ENCODE measurements around the gene TRANK1. TPM values are rescaled to one million over a fixed set of nuclear protein-coding genes. Genes with fewer than 3 reads are reported as not detected.
A peak's percentile ranks its signal among the peaks of the same experiment; 100 is the strongest.

TRANK1 gene
- total RNA-seq, 1 donor: 43.9 TPM

- no peak for DNase-seq (ENCODE audit: low read depth in 2 of 3, low spot score in 2 of 3)
Measured at GRCh38 chr3:36813305-36813704, 131.5 kb downstream of the TRANK1 start.

- no peak for DNase-seq (ENCODE audit: low read depth in 2 of 3, low spot score in 2 of 3)
Measured at GRCh38 chr3:36812240-36812639, 132.6 kb downstream of the TRANK1 start.

GRCh38 chr3:36811768-36812167, 133.1 kb downstream of the TRANK1 start:
- DNase-seq (ENCODE audit: low read depth in 2 of 3, low spot score in 2 of 3): no peak

GRCh38 chr3:36804295-36805055, 140.4 kb downstream of the TRANK1 start:
- DNase-seq (ENCODE audit: low read depth in 2 of 3, low spot score in 2 of 3): no peak

GRCh38 chr3:36803091-36803791, 141.6 kb downstream of the TRANK1 start:
- no peak for DNase-seq (ENCODE audit: low read depth in 2 of 3, low spot score in 2 of 3)

- DNase-seq (ENCODE audit: low read depth in 2 of 3, low spot score in 2 of 3): no peak
Measured at GRCh38 chr3:36800533-36801116, 144.2 kb downstream of the TRANK1 start.

- no peak for DNase-seq (ENCODE audit: low read depth in 2 of 3, low spot score in 2 of 3)
Measured at GRCh38 chr3:36796881-36797280, 148.0 kb downstream of the TRANK1 start.

GRCh38 chr3:36796161-36796560, 148.7 kb downstream of the TRANK1 start:
- DNase-seq (ENCODE audit: low read depth in 2 of 3, low spot score in 2 of 3): no peak

GRCh38 chr3:36795622-36796021, 149.2 kb downstream of the TRANK1 start:
- DNase-seq (ENCODE audit: low read depth in 2 of 3, low spot score in 2 of 3): no peak

GRCh38 chr3:36792342-36792741, 152.5 kb downstream of the TRANK1 start:
- peak in 2 of 3 donors; percentile 11 to 33 for DNase-seq (ENCODE audit: low read depth in 2 of 3, low spot score in 2 of 3)

GRCh38 chr3:36790765-36791164, 154.1 kb downstream of the TRANK1 start:
- DNase-seq (ENCODE audit: low read depth in 2 of 3, low spot score in 2 of 3): no peak

- DNase-seq (ENCODE audit: low read depth in 2 of 3, low spot score in 2 of 3): peak in 1 of 3 donors; percentile 9
Measured at GRCh38 chr3:36786921-36787890, 157.6 kb downstream of the TRANK1 start.

- no peak for DNase-seq (ENCODE audit: low read depth in 2 of 3, low spot score in 2 of 3)
Measured at GRCh38 chr3:36784138-36784635, 160.7 kb downstream of the TRANK1 start.

GRCh38 chr3:36777424-36778218, 167.2 kb downstream of the TRANK1 start:
- DNase-seq (ENCODE audit: low read depth in 2 of 3, low spot score in 2 of 3): no peak

Small RNA genes within 50 kb of the gene (small RNA-seq; reads per million reads assigned to genes)
- not detected for gene RNU6ATAC4P

Other genes starting within 250 kb of the TRANK1 start
- gene DCLK3, start 180.5 kb downstream of the TRANK1 start, total RNA-seq: not detected
- gene EPM2AIP1, start 48.1 kb upstream of the TRANK1 start, total RNA-seq: 17.5 TPM
- gene MLH1, start 48.5 kb upstream of the TRANK1 start, total RNA-seq: 36.1 TPM
- 34.7 TPM for gene LRRFIP2, start 229.5 kb upstream of the TRANK1 start, total RNA-seq

Measured in hematopoietic multipotent progenitor cell (in vitro differentiated cells).